IPS DF 4.7 (cell line): Measurements from ENCODE around the gene CHERP.

Experiments
- DNase-seq: peaks from one replicate; pipeline ENCODE4 v3.0.0-alpha.2; 2013; ENCODE audit warnings: low spot score; ENCODE audit errors: extremely low read depth

CHERP gene, protein sequence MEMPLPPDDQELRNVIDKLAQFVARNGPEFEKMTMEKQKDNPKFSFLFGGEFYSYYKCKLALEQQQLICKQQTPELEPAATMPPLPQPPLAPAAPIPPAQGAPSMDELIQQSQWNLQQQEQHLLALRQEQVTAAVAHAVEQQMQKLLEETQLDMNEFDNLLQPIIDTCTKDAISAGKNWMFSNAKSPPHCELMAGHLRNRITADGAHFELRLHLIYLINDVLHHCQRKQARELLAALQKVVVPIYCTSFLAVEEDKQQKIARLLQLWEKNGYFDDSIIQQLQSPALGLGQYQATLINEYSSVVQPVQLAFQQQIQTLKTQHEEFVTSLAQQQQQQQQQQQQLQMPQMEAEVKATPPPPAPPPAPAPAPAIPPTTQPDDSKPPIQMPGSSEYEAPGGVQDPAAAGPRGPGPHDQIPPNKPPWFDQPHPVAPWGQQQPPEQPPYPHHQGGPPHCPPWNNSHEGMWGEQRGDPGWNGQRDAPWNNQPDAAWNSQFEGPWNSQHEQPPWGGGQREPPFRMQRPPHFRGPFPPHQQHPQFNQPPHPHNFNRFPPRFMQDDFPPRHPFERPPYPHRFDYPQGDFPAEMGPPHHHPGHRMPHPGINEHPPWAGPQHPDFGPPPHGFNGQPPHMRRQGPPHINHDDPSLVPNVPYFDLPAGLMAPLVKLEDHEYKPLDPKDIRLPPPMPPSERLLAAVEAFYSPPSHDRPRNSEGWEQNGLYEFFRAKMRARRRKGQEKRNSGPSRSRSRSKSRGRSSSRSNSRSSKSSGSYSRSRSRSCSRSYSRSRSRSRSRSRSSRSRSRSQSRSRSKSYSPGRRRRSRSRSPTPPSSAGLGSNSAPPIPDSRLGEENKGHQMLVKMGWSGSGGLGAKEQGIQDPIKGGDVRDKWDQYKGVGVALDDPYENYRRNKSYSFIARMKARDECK

DNA sequence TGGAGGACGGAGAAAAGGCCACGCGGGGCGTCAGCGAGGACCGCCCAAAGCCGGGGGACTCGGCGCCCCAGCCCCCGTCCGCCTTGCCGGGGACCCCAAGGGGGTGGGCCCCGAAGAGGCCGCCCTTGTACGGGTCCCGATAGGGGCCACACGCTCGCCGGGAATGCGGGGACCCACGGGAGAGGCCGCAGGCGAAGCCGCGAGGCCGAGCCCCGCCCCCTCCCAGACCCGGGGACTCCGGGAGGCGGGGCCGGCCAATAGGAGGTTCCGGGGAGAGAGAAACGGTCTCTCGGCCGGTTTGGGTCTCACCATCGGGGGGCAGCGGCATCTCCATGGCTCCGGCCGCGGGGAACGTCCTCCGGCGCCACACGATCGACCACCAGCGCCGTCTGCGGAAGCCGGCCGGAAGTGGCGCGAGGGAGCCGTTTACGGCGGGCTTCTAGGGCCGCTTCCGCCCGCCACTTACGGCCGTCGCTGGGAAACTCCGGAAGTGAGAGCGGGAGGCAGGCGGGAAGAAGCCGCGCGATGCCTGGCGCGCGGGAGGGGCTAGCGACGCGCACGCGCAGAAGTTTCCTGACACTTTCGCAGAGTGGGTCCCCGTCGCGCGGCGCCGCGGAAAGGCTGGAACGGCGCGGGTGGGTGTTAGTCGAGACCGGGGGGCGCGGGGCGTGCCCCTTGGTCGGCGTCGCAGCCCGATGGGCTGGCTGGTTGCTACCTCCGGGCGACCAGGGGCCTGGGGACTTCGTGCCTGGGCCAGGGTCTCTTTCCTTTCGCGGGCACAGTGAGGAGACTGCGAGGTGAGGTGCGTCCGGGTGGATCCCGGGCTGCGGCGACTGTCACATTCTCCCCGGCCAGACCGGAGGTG, at the start of gene CHERP:
Gene CHERP (minus strand): TSS at position 393 of the 865 bp plus-strand sequence. CDS start 59 bp downstream, at position 334.
- DNase-seq: peak; percentile 56

DNA sequence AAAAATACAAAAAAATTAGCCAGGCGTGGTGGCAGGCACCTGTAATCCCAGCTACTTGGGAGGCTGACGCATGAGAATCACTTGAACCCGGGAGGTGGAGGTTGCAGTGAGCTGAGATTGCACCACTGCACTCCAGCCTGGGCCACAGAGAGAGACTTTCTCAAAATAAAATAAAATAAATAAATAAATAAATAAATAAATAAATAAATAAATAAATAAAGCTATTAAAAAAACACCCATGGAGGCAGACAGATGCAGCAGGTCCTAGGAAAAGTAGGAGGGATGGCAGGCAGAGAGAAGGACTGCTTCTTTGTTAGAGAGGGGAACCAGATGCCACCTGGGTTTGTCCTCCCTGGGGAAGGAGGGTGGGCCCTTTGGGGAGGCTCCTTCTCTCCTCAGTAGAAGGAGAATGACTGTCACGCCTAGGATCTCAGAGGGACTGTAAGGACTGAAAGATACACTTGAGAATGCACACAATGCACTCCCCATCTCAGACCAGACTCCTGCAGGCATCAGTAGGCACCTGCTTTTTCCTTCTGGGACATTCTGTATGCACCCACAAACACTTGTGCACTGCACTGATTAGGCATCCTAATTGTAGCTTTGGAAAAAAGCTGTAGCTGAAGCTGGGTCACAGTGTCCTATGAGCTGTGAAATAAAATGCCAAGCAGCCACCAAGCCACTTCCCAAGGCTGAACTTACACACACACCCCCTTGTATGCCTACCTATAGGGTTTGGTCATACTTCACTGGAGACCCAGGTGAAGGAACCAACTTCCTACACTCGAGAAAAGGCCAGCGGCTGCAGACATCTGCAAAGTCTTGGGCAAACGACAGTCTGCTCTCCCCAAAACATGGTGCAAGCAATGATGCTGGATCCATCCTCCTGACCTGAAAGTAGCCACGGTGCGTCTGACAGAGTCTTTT, 48.9 kb upstream of the CHERP start:
- no peak for DNase-seq

DNA sequence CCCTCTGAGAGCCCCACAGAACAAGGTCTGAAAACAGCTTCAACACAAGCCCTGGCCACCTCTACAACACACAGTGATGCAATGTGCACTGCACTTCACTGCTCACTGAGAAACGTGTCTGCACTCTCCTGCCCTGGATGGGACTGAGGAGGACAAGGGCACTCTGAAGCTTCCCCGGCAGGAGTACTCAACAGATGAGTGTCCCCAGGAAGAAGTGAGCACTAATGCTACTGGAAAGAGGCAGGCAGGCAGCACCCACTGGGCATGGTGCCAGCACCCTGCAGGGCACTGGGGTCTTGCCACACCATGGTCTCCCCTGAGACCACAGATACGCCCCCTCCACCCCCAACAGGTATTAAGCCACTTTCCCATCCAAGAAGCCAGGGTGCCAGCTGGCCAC, 47.7 kb upstream of the CHERP start:
- DNase-seq: no peak

DNA sequence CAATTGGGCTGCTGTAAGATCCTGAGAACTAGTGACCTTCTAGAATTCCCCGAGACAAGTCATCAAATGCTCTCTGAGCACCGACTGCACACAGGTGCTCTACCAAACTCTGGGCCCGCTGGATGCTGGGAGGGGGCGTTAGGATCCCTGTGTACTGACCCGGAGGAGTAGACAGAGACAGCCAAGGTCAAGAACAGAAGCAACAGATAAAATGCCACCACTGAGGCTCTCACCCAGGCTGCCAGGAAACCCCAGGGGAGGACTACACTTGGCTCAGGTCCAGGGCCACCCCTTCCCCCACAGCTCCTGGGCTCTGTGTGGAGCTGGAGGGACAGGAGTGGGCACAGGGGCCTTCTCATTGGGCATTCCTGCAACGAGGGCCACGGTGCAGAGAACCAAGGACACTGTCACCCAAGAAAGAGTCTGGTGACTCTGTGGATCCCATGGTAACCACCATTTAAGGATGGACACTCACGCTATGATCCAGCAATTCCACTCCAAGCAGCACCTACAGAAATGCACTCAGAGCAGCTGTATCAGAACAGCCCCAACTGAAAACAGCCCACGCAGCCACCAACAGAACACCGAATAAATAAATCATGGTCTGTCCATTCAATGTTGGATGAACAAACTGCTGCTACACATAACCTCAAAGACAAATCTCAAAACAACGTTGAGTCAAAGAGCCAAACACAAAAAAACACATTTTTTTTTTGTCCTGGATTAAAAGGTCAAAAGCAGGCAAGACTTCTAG, 46.8 kb upstream of the CHERP start:
- DNase-seq: no peak

DNA sequence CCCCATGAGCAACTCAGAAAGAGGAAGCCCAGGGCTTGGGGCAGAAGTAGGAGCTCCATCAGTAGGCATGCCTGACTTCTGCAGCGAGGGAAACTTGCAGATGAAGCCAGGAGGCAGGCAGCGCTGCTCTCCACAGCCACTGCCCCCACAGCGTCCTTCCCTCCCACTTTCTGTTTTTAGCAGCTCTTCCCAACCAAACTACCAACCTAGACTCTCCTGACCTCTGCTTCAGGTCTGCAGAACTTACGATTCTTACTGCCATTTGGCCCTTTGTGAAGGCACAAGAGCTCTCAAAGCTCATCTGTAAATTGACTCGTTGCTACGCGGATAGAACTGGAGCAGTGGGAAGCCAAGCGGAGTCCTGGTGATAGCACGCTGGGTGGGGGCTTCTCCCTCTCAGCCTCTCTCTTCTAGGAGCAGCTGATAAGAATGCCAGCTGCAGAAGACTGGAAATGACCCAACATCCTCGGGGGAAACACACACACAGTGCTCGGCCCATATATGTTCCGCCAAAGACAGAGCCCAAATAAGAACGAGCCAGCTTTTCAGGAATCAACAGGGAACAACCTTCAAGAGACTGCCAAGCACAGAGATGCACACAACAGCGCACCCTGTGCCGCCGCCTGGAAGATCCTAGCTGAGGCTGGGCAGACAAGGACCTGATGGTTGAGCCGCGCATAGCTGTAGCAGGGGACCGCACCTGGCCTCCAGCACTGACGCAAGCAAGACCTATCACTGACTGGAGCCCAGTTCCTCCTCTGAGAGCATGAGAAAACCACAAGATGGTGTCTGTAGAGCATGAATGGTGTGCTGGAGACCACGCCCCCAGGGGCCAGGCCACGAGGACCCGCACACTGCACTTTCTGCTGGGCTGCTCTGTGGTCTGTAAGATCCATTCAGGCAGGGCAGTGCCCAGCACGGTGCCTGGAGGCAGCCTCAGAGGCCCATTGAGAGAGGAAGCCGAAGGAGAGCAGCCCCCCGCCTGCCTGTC, 45.9 kb upstream of the CHERP start:
- no peak for DNase-seq

DNA sequence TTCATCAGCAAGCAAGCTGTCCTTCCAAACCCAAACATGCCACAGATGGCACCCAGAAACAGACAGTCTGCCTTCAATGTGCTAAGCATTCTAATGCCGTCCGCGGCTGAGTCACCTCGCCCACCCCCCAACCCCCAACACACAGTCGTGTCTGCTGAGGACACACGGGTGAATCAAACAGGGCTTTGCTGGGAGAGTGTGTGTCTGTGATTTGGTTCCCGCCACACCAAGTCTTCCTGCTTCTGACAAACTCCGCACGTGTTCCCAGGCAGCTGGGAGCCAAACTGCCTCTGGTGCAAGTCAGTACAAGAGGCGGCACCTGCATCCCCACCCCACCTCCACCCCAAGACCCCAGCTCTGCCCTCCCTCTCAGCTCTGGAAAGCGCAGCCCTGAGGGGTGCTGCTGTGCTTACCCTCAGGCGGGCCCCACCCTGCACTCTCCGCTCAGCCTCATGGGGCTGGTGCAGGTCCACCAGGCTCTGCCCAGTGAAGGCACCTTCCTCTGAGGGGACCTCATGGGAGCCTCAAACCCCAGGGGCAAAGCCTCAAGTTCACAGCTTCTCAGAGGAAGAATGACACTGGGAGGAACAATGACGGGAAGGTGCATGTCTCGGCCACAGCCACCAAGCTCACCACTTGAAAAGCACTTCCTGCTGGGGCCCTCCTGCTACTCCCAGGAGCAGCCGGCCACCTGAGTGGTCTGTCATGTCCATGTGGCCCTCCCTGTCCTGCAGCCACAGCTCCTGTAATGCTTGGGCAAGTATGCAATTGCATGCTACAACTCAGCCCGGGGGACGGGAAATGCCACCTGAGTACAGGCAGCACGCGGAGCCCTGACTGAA, 45.0 kb upstream of the CHERP start:
- no peak for DNase-seq

DNA sequence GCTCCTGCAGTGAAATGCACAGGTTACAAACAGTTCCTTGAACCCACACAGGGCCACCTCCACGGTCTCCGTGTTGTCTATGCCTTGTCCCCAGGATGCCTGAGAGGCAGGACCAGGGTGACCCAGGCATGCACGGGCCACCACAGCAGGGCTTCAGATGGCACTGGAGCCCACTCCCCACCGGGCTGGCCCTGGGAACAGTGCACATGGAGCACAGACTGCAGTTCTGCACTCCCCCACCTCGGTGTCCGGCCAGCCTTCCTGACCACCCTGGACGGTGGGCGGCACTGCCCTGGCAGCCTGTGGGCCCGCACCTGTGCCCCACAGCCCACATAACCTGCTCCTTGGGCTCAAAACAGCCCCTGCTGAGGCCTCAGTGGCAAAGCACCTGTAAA, 44.2 kb upstream of the CHERP start:
- no peak for DNase-seq

DNA sequence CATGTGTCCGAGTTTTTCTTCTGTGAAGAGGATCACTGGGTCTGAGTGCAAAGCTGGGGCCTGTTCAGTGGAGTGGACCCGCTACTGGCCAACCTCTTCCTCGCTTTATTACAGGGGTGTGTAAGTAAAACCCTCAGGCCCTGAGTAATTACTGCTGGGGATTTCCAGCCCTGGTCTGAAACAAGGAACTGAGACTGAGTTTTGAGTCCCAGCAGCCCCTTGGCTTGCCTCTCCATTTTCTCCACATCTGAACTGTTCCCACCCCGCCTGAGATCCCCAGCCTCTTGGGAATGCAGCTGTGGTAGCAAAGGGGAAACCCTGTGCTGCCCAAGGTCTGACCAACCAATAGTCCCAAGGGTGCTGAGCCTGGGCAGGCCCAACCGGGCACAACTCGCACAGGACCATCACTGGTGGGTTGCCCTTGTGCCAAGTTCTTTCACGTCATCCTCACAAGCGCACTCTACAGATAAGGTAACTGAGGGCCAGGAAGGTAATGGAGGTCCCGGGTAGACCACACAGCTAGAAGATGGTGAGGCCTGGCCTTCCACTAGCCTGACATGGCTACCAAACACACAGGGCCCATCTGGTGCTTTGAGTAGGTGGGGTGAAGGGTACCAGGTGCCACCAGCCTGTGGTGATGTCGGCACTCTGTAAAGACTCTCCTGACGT, 43.7 kb upstream of the CHERP start:
- no peak for DNase-seq

DNA sequence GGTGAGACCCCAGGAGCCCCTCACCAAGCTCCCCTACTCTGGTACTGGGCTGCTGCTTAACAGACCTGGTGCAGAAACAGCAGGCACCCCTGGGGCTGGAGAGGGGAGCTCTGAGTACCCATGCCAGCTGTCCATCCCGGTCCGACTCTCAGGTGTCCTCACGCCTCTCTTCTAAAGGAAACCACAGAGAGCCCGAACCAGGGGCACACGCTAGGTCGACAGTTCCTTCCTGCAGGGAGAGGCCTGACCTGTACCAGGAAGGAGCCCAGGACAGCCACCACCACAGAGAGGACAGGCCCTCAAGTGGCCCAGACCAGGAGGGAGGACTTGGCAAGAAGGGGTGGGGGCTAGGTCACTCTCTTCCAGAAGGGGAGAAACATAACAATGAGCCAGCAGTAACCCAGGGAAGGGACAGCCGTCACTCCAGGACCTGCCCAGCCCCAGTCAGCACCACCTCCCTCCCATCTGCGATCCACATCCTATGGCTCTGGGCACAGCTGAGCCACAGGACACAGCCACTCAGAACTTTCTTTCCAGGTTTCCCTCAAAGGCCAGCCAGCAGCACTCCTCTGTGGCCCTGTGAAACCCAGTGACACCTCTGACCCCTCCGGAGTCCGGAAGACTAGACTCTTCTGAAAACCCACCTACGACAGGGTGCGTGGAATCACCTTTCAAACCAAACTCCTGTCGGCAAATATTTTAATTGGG, 43.0 kb upstream of the CHERP start:
- no peak for DNase-seq

DNA sequence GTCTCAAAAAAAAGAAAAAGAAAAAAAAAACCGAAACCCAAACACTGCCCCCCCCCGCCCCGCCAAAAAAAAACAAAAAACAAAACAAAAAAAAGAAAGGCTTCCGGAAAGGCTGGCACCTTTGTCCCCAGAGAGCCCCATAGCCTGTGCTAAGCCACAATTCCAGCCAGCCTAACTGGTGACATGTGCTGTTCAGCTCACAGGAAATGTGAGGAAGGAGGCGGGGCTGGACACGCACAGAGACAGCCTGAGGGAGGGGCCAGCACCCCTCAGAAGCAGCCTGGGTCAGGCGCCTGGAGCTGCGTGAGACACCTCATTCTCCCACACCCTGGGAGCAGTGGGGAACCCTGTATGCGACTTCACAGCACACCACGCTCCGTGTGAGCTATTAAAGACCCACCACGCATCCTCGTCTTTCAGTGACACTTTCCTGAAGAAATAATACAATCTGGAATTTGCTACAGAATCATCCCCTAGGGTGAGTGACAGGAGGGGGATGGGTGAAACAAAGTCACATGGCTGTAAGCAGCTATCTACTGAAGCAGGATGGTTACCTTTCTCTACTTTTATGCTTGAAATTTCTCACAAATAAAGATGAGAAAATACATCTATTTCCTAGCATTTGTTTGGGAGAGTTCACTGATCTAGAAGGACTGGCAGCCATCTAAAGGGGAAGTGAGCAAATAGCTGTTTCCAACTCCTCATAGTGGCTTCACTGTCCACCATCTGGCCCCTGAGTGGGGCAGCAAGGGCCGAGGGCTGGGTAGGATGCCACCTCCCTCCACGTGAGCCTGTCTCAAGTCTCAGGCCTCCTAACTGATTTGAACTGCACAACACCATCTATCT, 42.2 kb upstream of the CHERP start:
- peak; percentile 22 for DNase-seq

DNA sequence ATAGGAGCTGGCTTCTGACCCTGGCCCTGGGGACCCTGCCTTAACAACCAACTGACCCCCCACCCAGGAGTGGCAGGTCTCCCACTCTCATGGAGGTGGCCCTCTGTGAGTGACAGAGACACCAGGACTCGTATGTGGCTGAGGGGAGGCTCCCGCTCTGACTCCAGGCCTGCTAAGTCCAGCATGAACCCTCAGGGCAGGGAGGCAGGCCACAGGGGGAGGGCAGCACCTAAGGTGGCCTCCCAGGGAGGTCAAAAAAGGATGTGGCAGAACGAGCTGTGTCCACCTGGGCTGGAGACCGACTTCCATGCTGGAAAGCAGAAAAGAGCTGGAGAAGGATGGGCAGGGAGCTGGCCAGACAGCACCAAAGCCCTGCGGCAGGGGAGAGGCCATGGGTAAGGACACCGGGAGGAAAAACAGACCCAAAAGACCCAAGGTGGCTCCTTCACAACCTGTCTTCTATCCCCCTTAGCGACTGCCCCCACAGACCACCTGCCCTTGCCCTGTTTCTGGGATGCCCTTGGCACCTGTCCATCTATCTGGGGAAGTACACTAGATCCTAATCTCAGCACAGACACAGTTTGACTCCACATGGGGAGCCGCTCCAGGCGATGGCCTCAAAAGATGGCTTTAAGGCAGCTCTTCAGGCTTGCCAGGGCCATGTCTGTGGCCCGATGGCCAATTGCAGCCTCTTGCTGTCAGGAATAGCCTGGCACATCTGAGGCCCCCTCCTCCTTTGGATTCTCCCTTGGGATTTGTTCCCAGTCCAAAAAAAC, 40.4 kb upstream of the CHERP start:
- DNase-seq: no peak

DNA sequence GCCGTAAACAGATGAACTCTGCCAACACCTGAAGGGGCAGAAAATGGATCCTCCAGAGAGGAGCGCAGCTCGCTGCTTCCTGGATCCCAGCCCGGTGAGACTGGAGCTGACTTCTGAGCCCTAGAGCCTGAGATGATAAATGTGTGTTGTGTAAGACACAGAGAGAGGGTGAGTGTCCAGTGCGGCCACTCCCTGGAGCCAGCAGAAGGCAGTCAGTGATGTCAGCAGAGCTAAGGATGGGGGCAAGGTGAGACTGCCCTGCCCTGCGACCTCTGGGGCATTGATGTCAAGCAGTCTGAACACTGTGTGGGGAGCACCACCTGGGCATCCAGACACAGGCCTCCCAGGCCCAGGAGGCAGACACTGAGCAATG, 39.7 kb upstream of the CHERP start:
- no peak for DNase-seq

DNA sequence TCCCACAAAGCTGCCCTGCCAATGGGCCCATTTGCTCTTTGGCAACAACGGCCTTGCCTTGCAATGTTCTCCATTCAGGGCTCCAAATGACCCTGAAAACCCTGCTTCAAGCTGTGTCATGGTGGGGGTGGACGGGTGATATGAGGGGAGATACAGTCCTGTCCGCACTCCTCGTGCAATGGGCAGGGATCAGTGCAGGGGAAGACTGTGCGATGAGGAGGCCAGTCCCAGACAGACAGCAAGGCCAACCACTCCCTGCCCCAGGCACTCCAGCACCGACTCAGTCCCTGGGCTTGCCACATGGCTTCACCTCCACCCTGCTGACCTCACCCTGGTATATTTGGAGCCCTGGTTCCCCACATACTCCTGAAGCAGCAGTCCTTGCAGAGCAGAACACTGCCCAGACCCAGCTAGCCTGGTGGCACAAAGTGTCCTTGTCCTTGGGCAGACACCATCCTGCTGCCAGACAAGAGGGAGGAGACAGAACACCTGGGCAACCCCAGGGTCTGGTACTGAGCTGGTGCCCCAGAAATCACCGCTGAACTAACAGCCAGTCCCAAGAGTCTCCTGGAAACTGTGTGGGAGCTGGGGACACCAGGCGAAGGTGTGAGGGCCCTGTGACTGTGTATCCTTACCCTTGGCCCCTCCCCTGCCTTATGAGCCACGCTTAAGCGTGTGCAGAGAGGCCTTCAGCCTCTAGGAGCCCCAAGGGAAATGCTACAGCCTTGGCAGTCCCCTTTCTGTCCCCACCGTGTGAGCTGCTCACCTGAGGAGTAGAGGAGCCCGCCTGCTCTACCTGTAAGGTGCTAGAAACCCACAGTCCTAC, 39.1 kb upstream of the CHERP start:
- no peak for DNase-seq

DNA sequence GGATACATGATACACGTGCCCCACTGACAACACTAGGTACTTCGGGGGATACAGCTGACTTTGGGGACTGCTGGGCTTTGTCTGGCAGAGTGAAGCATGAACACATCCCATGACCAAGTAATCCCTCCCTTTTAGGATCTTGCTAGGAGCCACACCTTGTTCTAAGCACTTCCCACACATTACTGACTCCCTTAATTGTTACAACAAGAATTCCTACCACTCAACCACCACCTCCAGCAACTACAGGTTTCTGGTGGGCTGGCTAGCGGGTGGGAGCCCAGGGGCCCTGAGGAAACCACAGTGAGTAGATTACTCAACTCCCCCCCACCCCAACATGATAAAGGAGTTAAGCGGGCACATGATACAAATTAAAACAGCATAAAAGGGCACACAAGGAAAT, 37.1 kb upstream of the CHERP start:
- DNase-seq: no peak
